Trophoblast cell (in vitro differentiated cells and primary cell): ENCODE measurements around the gene SLC39A3.

ENCODE experiments used
- DNase-seq, 2 donors: peaks; one replicate each; pipeline ENCODE4 v3.0.0-alpha.2; 2016
- H2AFZ ChIP-seq: 2 replicates; pipeline ENCODE4 v1.6.1; 2013; ENCODE audit warnings: low read length, moderate library complexity, mild to moderate bottlenecking; ENCODE audit not compliant: insufficient read depth, poor library complexity
- H2AK5ac ChIP-seq: 2 replicates; pipeline ENCODE4 v1.6.1; 2013; ENCODE audit warnings: mild to moderate bottlenecking, low read length
- H2BK120ac ChIP-seq: 2 replicates; pipeline ENCODE4 v1.6.1; 2013; ENCODE audit warnings: low read length, mild to moderate bottlenecking, moderate library complexity; ENCODE audit not compliant: insufficient read depth, poor library complexity
- H2BK12ac ChIP-seq: 2 replicates; pipeline ENCODE4 v1.6.1; 2013; ENCODE audit warnings: mild to moderate bottlenecking, low read length, moderate library complexity
- H2BK5ac ChIP-seq: 2 replicates; pipeline ENCODE4 v1.6.1; 2013; ENCODE audit warnings: low read length, low read depth, moderate library complexity, mild to moderate bottlenecking; ENCODE audit not compliant: poor library complexity
- H3K14ac ChIP-seq: 2 replicates; pipeline ENCODE4 v1.6.1; 2013; ENCODE audit warnings: mild to moderate bottlenecking, low read length
- H3K18ac ChIP-seq: 2 replicates; pipeline ENCODE4 v1.6.1; 2013; ENCODE audit warnings: mild to moderate bottlenecking, low read length
- H3K23ac ChIP-seq: 2 replicates; pipeline ENCODE4 v1.6.1; 2013; ENCODE audit warnings: low read length
- H3K27ac ChIP-seq: 2 replicates; pipeline ENCODE4 v1.5.1; 2013; ENCODE audit warnings: low read depth, mild to moderate bottlenecking, inconsistent platforms, low read length, moderate library complexity
- H3K27me3 ChIP-seq: 2 replicates; pipeline ENCODE4 v1.6.1; 2013; ENCODE audit warnings: inconsistent platforms, mild to moderate bottlenecking, low read length, moderate library complexity; ENCODE audit not compliant: insufficient read depth
- H3K36me3 ChIP-seq, 2 experiments: 1 replicate in 1 of 2; 2 replicates in 1 of 2; pipeline ENCODE4 v1.6.1; 2013; ENCODE audit warnings: low read length in 2 of 2, mild to moderate bottlenecking in 2 of 2, moderate library complexity in 1 of 2; ENCODE audit not compliant: insufficient read depth in 2 of 2, control insufficient read depth in 1 of 2
- H3K4ac ChIP-seq: 2 replicates; pipeline ENCODE4 v1.6.1; 2013; ENCODE audit warnings: low read depth, mild to moderate bottlenecking, low read length, moderate library complexity
- H3K4me1 ChIP-seq, 2 experiments: 1 replicate in 1 of 2; 2 replicates in 1 of 2; pipeline ENCODE4 v1.6.1; 2013; ENCODE audit warnings: low read length in 2 of 2, mild to moderate bottlenecking in 2 of 2, moderate library complexity in 1 of 2; ENCODE audit not compliant: insufficient read depth in 2 of 2, control insufficient read depth in 1 of 2
- H3K4me2 ChIP-seq: 2 replicates; pipeline ENCODE4 v1.6.1; 2013; ENCODE audit warnings: inconsistent platforms, mild to moderate bottlenecking, low read length, moderate library complexity
- H3K4me3 ChIP-seq: 2 replicates; pipeline ENCODE4 v1.5.1; 2013; ENCODE audit warnings: mild to moderate bottlenecking, low read depth, low read length, inconsistent platforms
- H3K79me1 ChIP-seq: one replicate; pipeline ENCODE4 v1.6.1; 2013; ENCODE audit warnings: low read length
- H3K79me2 ChIP-seq: 2 replicates; pipeline ENCODE4 v1.6.1; 2013; ENCODE audit warnings: low read length, mild to moderate bottlenecking; ENCODE audit not compliant: control insufficient read depth, insufficient read depth, poor library complexity
- H3K9ac ChIP-seq: 2 replicates; pipeline ENCODE4 v1.6.1; 2013; ENCODE audit warnings: mild to moderate bottlenecking, low read length
- H3K9me3 ChIP-seq: 2 replicates; pipeline ENCODE4 v1.6.1; 2013; ENCODE audit warnings: low read depth, mild to moderate bottlenecking, control low read depth, inconsistent platforms, low read length; ENCODE audit not compliant: insufficient read depth
- H4K12ac ChIP-seq: 2 replicates; pipeline ENCODE4 v1.6.1; 2013; ENCODE audit warnings: low read depth, mild to moderate bottlenecking, low read length, moderate library complexity
- H4K8ac ChIP-seq: 2 replicates; pipeline ENCODE4 v1.6.1; 2013; ENCODE audit warnings: low read depth, mild to moderate bottlenecking, low read length, moderate library complexity
- H4K91ac ChIP-seq: one replicate; pipeline ENCODE4 v1.6.1; 2013; ENCODE audit warnings: low read depth, mild to moderate bottlenecking, low read length, moderate library complexity
- WGBS: extraction: QIAGEN DNeasy Blood & Tissue Kit; methylation state at CpG from one replicate; pipeline ENCODE4 v1.1.7; 2013; ENCODE audit warnings: missing lambda C conversion rate; ENCODE audit not compliant: insufficient read length, insufficient coverage; ENCODE audit errors: extremely low coverage; 5-methylcytosine and 5-hydroxymethylcytosine counted together

Gene SLC39A3

DNA sequence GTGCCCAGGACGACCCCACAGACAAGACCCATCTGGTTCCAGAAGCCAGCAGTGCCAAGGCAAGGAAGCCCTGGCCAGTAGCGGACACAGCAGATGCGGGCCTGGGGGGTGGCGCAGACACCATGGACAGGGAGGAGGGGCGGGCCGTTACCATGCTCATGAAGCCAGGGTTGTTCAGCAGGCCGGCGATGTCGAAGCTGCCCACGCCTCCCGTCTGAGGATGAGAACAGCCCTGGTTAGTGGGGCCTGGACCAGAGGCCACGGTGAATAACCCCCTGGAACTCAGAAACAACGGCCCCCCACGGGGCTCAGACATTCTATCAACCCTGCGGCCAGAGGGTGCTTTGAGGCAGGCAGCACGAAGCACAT, 21.5 kb upstream of the SLC39A3 start:
- no peak overlapping the region for H4K91ac ChIP-seq
- H2BK120ac ChIP-seq: no peak overlapping the region
- H3K36me3 ChIP-seq: peaks cover 80 to 85% of the 10 kb centered on the region in 2 experiments
- H3K79me2 ChIP-seq: no peaks in the 10 kb centered on the region
- H3K9me3 ChIP-seq: peaks cover 2% of the 10 kb centered on the region
- H3K4me3 ChIP-seq: no peak overlapping the region
- no peak overlapping the region for H3K9ac ChIP-seq
- H3K4me1 ChIP-seq: no peaks in the 10 kb centered on the region
- no peaks in the 10 kb centered on the region for H3K79me1 ChIP-seq
- H4K8ac ChIP-seq: no peak overlapping the region
- no peak overlapping the region for H3K4me2 ChIP-seq
- no peak overlapping the region for H2AFZ ChIP-seq
- H3K4ac ChIP-seq: no peak overlapping the region
- H3K27me3 ChIP-seq: no peaks in the 10 kb centered on the region
- H2BK5ac ChIP-seq: no peak overlapping the region
- H3K23ac ChIP-seq: no peak overlapping the region
- H4K12ac ChIP-seq: no peak overlapping the region
- WGBS: no CpG with 5 or more reads among the region's 16 CpGs
- no peak overlapping the region for H3K14ac ChIP-seq
- no peak overlapping the region for H2BK12ac ChIP-seq
- DNase-seq: no peak
- H3K18ac ChIP-seq: no peak overlapping the region
- no peak overlapping the region for H2AK5ac ChIP-seq
- no peak overlapping the region for H3K27ac ChIP-seq

DNA sequence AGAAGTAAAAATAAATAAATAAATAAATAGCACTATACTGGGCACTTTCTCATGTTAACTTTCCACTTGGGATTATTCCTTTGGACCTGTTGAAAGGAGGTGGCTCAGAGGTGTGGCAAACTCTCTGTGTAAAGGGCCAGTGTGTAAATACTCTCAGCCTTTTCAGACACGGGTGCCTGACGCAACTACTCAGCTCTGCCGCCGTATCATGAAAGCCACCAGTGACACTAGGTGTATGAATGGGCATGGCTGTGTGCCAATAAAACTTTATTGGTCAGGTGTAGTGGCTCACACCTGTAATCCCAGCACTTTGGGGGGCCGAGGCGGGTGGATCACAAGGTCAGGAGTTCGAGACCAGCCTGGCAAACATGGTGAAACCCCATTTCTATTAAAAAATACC, 20.1 kb upstream of the SLC39A3 start:
- Histone ChIP-seq H2AK5ac (no peak overlapping the region), H3K9ac (no peak overlapping the region), H3K27me3 (no peaks in the 10 kb centered on the region), H3K9me3 (peaks cover 4% of the 10 kb centered on the region), H2BK5ac (no peak overlapping the region), H4K12ac (no peak overlapping the region), H3K4me2 (no peak overlapping the region), H2BK120ac (no peak overlapping the region), H3K14ac (no peak overlapping the region), H3K27ac (no peak overlapping the region), H3K18ac (no peak overlapping the region), H3K79me2 (no peaks in the 10 kb centered on the region), H2BK12ac (no peak overlapping the region), H3K4me3 (no peak overlapping the region), H3K23ac (no peak overlapping the region), H3K79me1 (no peaks in the 10 kb centered on the region), H3K4me1 (no peaks in the 10 kb centered on the region), H4K91ac (no peak overlapping the region), H3K36me3 (peaks cover 79 to 84% of the 10 kb centered on the region in 2 experiments), H4K8ac (no peak overlapping the region), H2AFZ (no peak overlapping the region), H3K4ac (no peak overlapping the region)
- no CpG with 5 or more reads among the region's 7 CpGs for WGBS
- DNase-seq: no peak

DNA sequence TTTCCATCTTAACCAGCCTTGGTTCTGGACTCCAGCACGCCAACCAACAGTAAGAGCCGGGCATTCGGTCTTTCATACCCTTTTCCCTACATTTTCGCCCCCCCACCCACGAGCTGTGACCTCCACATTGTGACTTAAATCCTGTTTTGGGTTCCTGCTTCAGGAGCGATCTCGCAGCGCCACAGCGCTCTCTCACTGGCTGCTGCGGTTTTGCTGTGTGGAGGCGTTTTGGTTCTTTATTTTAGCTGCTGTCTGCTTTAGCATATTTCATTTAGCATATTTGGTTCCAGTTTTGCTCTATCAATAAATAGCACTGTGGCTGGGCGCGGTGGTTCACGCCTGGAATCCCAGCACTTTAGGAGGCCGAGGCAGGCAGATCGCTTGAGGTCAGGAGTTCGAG, 19.5 kb upstream of the SLC39A3 start:
- Histone ChIP-seq H3K4ac (no peak overlapping the region), H4K12ac (no peak overlapping the region), H2AFZ (no peak overlapping the region), H4K8ac (no peak overlapping the region), H3K27ac (no peak overlapping the region), H2BK5ac (no peak overlapping the region), H3K9ac (no peak overlapping the region), H3K79me1 (no peaks in the 10 kb centered on the region), H3K23ac (no peak overlapping the region), H3K18ac (no peak overlapping the region), H4K91ac (no peak overlapping the region), H3K36me3 (peaks cover 82 to 84% of the 10 kb centered on the region in 2 experiments), H3K27me3 (no peaks in the 10 kb centered on the region), H3K4me3 (no peak overlapping the region), H3K9me3 (peaks cover 6% of the 10 kb centered on the region), H3K4me2 (no peak overlapping the region), H2BK12ac (no peak overlapping the region), H3K79me2 (no peaks in the 10 kb centered on the region), H2AK5ac (no peak overlapping the region), H3K4me1 (no peaks in the 10 kb centered on the region), H2BK120ac (no peak overlapping the region), H3K14ac (no peak overlapping the region)
- WGBS: no CpG with 5 or more reads among the region's 17 CpGs
- DNase-seq: no peak

DNA sequence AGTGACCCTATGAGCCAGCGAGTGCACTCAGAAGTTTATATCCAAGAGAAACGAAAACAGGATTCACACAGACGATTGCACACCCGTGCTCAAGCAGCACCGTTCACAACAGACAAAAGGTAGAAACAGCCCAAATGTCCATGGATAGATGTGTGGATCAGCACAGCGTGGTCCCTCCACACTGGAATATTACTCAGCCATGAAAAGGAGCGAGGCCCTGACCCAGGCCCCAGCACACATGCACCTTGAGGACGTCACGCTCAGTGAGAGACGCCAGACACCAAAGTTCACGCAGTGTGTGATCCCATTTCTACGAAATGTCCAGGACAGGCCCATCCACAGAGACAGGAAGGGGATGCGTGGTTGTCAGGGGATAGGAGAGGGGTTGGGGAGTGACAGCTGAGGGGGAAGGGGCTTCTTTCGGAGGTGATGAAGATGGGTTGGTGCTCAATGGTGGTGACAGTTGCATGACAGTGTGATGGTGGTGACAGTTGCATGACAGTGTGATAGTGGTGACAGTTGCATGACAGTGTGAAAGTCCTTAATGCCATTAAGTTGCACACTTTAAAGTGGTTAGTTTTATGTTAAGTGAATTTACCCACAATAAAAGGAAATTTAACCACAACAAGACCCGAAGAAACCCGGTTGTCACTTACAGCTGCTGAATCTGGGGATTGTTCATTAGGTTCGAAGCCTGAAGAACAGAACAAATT, 18.9 kb upstream of the SLC39A3 start:
- Histone ChIP-seq H2AFZ (no peak overlapping the region), H2BK120ac (no peak overlapping the region), H3K9ac (no peak overlapping the region), H3K9me3 (peaks cover 6% of the 10 kb centered on the region), H2BK12ac (no peak overlapping the region), H2BK5ac (no peak overlapping the region), H3K79me2 (no peaks in the 10 kb centered on the region), H3K23ac (no peak overlapping the region), H3K36me3 (peaks cover 87 to 89% of the 10 kb centered on the region in 2 experiments), H3K14ac (no peak overlapping the region), H3K18ac (no peak overlapping the region), H2AK5ac (no peak overlapping the region), H3K27ac (no peak overlapping the region), H3K27me3 (no peaks in the 10 kb centered on the region), H4K12ac (no peak overlapping the region), H4K91ac (no peak overlapping the region), H3K79me1 (no peaks in the 10 kb centered on the region), H3K4me1 (no peaks in the 10 kb centered on the region), H3K4me3 (no peak overlapping the region), H3K4ac (no peak overlapping the region), H3K4me2 (no peak overlapping the region), H4K8ac (no peak overlapping the region)
- no peak for DNase-seq
- WGBS: no CpG with 5 or more reads among the region's 17 CpGs
